Measurements from ENCODE around the gene H2BK1.

The H2BK1 gene

GRCh38 chr7:151235091-151235787, 25.0 kb upstream of the H2BK1 start:
- FAIRE-seq (no peak), DNase-seq (ENCODE audit: extremely low spot score, insufficient read length, low read depth) (no peak)

DNA sequence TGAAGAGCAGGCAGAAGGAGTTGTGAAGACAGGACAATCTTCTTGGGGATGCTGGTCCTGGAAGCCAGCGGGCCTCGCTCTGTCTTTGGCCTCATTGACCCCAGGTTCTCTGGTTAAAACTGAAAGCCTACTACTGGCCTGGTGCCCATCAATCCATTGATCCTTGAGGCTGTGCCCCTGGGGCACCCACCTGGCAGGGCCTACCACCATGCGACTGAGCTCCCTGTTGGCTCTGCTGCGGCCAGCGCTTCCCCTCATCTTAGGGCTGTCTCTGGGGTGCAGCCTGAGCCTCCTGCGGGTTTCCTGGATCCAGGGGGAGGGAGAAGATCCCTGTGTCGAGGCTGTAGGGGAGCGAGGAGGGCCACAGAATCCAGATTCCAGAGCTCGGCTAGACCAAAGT, 23.5 kb upstream of the H2BK1 start:
- FAIRE-seq (no peak), DNase-seq (ENCODE audit: extremely low spot score, insufficient read length, low read depth) (no peak)

DNA sequence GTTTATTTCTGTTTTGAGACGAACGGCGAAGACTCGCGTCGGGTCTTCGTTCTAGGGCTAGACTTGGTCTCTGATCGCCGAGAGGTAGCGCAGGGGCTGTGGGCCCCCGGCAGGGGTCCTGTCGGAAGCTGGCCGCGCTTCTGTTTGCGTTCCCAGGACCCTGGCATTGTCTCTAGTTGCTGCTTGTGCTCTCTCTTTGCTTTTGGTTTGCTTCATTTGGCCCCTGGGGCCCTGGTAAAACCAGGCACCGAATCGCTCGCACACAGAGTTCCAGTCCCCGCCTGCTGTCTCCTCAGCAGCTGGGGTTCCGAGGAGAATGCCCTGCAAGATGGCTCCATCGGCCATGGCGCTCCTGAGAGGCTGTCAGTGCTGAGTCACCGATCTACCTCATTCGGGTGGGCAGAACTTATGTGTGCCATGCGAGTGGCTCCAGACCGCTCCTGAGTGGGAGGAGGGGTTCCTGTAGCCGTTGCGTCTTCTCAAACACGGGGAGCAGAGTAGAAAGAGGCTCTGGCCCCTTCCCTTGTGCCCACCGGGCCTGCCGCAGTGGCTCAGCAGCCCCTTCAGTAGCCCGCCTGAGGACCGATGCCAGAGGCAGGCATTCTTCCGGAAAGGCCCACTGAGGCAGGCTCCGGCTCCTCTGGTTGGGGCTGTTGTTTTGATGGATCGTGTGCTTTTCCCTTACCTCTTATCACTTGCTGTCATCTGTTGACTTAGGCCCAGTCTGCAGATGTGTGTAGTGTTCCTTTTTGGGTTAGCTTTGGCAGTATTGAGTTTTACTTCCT, 22.8 kb upstream of the H2BK1 start:
- DNase-seq (ENCODE audit: extremely low spot score, insufficient read length, low read depth) = no peak
- FAIRE-seq = no peak

GRCh38 chr7:151232091-151232916, 22.0 kb upstream of the H2BK1 start, which contains the start of gene CHPF2:
Gene CHPF2, plus strand, starts transcription at chr7:151232483. Its CDS starts 1,529 bp downstream, at chr7:151234012.
- FAIRE-seq (peak; percentile 87), DNase-seq (ENCODE audit: extremely low spot score, insufficient read length, low read depth) (peak; percentile 94)

GRCh38 chr7:151231080-151231479, 20.8 kb upstream of the H2BK1 start:
- DNase-seq (ENCODE audit: extremely low spot score, insufficient read length, low read depth) (no peak), FAIRE-seq (no peak)

- DNase-seq (ENCODE audit: extremely low spot score, insufficient read length, low read depth) (no peak), FAIRE-seq (no peak)
Observed at GRCh38 chr7:151229249-151229648, 19.0 kb upstream of the H2BK1 start.

- no peak for DNase-seq (ENCODE audit: extremely low spot score, insufficient read length, low read depth)
- no peak for FAIRE-seq
Observed at GRCh38 chr7:151228024-151228866, 18.0 kb upstream of the H2BK1 start.

GRCh38 chr7:151226875-151227782, 16.8 kb upstream of the H2BK1 start, which contains the start of gene ABCF2:
Gene ABCF2, minus strand, starts transcription at chr7:151227205. Its CDS starts 747 bp downstream, at chr7:151226458.
- DNase-seq (ENCODE audit: extremely low spot score, insufficient read length, low read depth) (peak; percentile 95), FAIRE-seq (peak; percentile 93)

DNA sequence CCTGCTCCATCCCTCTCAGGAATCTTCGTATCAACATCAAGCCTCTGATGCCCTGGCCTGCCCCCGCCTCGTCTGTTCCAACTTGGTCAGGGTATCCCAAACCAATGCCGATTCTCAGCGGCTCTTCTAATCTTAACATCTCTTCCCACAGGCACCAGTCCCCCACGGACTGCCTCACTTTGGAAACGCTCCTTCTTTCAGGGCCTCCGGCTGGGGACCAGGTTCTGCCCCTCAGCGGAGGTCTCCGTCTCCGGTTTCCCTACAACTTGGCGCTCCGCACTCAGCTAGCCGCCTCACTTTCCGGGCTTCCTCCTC, 16.2 kb upstream of the H2BK1 start:
- DNase-seq (ENCODE audit: extremely low spot score, insufficient read length, low read depth) = no peak

GRCh38 chr7:151225948-151226510, 15.7 kb upstream of the H2BK1 start:
- FAIRE-seq (no peak), DNase-seq (ENCODE audit: extremely low spot score, insufficient read length, low read depth) (no peak)

More for the DNA sequence above, 16.2 kb upstream of the H2BK1 start:
- no peak for FAIRE-seq

DNA sequence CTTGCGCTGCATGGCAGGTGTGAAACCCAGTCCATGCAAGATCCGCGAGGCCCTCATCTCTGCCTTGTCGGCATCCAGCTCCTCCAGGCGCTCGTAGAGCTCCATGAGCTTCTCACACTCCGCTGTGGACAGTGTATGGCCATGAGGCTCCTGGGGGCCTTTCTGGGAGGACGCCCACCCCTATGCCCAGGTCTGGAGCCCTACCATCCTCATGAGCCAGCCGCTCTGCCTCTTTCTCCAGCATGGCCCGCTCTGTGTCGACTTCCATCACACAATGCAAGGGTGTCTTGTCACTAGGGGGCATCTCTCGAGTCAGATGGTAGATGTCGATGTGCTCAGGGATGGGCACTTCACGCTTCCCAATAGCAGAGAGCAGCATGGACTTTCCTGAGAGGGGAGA, 13.4 kb upstream of the H2BK1 start:
- DNase-seq (ENCODE audit: extremely low spot score, insufficient read length, low read depth) (no peak), FAIRE-seq (no peak)

- FAIRE-seq (no peak), DNase-seq (ENCODE audit: extremely low spot score, insufficient read length, low read depth) (no peak)
Observed at GRCh38 chr7:151218170-151218569, 7.9 kb upstream of the H2BK1 start.

DNA sequence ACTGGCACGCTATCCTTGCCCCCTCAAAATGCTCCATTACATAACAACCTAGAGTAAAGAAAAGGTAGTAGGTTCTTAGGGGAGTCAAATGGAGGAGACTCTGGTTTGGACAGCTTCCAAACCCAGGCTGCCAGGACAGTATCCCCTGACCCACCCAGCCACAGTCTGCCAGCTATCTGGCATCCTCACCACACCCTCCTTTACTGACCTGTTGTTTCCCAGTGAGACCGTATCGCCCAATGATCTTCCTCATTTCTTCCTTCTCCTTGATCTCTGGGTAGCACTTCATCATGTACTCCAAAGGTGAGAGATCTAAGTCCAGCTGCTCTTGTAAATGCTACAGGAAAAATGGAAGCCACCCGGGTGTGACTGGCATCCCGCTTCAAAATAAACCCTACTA, 5.1 kb upstream of the H2BK1 start:
- no peak for DNase-seq (ENCODE audit: extremely low spot score, insufficient read length, low read depth)
- no peak for FAIRE-seq

GRCh38 chr7:151213826-151214225, 3.5 kb upstream of the H2BK1 start:
- DNase-seq (ENCODE audit: extremely low spot score, insufficient read length, low read depth) (no peak), FAIRE-seq (no peak)

DNA sequence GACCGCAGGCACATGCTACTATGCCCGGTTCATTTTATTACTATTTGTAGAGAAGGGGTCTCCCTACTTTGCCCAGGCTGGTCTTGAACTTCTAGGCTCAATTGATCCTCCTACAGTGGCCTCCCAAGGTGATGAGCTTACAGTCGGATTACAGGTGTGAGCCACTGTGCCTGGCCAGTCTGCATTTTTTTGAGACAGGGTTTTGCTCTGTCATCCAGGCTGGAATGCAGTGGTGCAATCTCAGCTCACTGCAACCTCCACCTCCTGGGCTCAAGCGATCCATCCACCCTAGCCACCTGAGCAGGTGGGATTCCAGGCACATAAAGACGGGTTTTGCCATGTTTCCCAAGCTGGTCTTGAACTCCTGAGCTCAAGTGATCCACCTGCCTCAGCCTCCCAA, 2.3 kb upstream of the H2BK1 start:
- FAIRE-seq (no peak), DNase-seq (ENCODE audit: extremely low spot score, insufficient read length, low read depth) (no peak)

DNA sequence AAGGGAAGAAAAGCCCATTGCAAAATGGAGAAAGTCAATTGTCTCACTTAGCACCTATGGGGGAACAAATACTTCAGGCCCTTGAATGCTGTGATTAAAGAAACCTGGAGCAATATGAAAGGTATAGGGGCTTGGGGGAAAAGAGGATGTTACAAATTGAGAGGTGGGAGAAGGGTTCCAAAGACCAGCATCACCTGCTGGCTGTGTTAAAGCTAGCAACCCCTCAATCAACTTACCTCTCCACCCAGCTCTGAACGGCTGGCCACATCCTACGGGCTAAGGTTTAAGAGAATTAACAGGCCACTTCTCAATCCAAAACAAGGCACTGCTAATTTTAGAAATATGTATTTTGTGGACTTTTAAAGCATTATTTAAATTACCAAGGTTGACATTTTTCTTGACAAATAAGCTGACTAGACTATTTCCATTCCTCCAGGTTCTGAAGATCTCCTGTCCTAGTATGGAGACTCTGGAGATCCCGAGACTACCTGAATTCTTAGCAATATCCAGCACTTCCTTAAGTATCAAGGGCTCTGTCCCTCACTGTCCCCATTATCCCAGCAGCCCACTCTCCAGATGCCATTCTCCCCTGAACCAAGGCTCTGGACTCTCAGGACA, 976 bp upstream of the H2BK1 start:
- no peak for DNase-seq (ENCODE audit: extremely low spot score, insufficient read length, low read depth)
- no peak for FAIRE-seq

DNA sequence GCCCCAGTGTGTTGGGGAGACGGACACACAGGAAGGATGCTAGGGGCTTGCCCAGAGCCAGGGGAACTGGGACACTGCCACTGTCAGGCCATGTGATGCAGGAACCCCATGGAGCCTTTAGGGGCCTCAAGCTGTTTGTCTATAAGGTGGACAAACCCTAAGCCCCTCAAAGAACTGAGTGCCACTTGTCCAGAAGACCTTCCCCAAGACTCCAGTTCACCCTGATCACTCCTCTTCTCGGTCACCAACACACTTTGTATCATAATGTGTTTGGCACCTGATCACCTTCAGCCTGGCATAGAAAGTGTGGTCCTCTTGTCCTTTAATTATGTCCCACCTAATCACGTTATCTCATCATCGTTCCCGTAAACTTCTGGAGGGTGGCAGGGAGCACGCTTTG, 700 bp downstream of the H2BK1 start:
- no peak for FAIRE-seq

DNA sequence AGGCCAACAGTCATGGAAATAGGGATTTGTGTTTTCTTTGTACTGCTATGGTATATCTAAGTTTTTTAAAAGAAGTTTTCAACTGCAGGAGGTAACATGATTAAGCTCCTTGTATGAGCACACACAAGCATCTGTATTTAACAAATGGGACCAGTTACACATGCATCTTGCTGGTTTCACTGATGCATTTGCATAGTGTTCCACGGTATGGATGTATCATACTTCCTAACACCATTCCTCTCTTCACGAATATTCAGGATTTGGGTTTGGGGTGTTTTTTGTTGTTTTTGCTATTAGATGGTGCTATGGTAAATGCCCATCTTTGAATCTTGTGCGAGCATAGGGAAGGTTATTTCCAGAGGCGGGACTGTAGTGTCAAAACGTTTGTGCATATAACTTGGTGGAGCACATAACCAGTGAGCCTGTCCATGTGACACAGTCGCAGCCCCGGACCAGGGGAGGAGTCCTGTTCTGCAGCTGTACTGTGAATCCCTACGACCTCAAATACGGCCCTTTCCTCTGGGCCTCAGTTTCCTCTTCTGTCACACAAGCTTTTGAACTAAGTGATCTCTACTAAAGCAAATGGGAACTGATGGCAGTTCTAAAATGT, 1.9 kb downstream of the H2BK1 start:
- DNase-seq (ENCODE audit: extremely low spot score, insufficient read length, low read depth) (no peak), FAIRE-seq (no peak)

More for the DNA sequence above, 700 bp downstream of the H2BK1 start:
- DNase-seq (ENCODE audit: extremely low spot score, insufficient read length, low read depth) = no peak

All from GM18507 (cell line).